Activated CD8-positive, alpha-beta T cell treated with anti-CD3 and anti-CD28 coated beads for 36 hours (primary cell): ENCODE data around the gene COX6B2. TPM values are rescaled to one million over a fixed set of nuclear protein-coding genes. Genes with fewer than 3 reads are reported as not detected.
A peak's percentile ranks its signal among the peaks of the same experiment; 100 is the strongest.

Experiments
- ATAC-seq: fragments of 200-7000 bp; cut with Tn5 transposase; one replicate; pipeline ENCODE4 v1.10.0; 2021; ENCODE audit warnings: mild to moderate bottlenecking, moderate library complexity
- CTCF ChIA-PET: fragments of 350-600 bp; sonication (Branson Sonifier 250); formaldehyde crosslinking; loops from one replicate; lab custom pipeline; 2021; ENCODE audit warnings: antibody characterized with exemption; lab: Charles Lee
- POLR2A ChIA-PET: fragments of 350-600 bp; sonication (Branson Sonifier 250); formaldehyde crosslinking; loops from one replicate; lab custom pipeline; 2021; ENCODE audit warnings: antibody characterized with exemption; lab: Charles Lee
- DNase-seq: peaks from one replicate; pipeline ENCODE4 v3.0.0-alpha.2; 2020
- H3K27ac Mint-ChIP-seq: one replicate; pipeline ENCODE4 v1.8.0; 2021; ENCODE audit warnings: mild to moderate bottlenecking, mixed read lengths
- H3K27me3 Mint-ChIP-seq: one replicate; pipeline ENCODE4 v1.8.0; 2021; ENCODE audit warnings: mixed read lengths
- H3K36me3 Mint-ChIP-seq: one replicate; pipeline ENCODE4 v1.8.0; 2021; ENCODE audit warnings: low read depth, mixed read lengths
- H3K4me1 Mint-ChIP-seq: one replicate; pipeline ENCODE4 v1.8.0; 2021; ENCODE audit warnings: low read depth, mixed read lengths
- H3K4me3 Mint-ChIP-seq: one replicate; pipeline ENCODE4 v1.8.0; 2021; ENCODE audit warnings: mild to moderate bottlenecking, moderate library complexity, mixed read lengths
- H3K9me3 Mint-ChIP-seq: one replicate; pipeline ENCODE4 v1.8.0; 2021; ENCODE audit warnings: mixed read lengths
- intact Hi-C: fragments of 100-400 bp; cut with micrococcal nuclease; formaldehyde crosslinking; loops from one replicate; pipeline ENCODE4 v1.10.0; 2022
- total RNA-seq, 2 experiments: library from RNA; stranded (reverse); gene quantifications; one replicate each; pipeline ENCODE4 v1.2.3, GENCODE V29; 2021
- TF ChIP-seq, protein P1 (sequence below): fragments of 200-600 bp; IDR thresholded peaks from one replicate; pipeline ENCODE4 v1.8.0; 2022; ENCODE audit warnings: antibody characterized with exemption, mild to moderate bottlenecking

The COX6B2 gene
- total RNA-seq, 2 experiments from 2014 or later, result not detected

GRCh38 chr19:55389386-55390317, 35.1 kb upstream of the COX6B2 start:
- Mint-ChIP-seq H3K36me3 (peaks cover 48% of the 10 kb centered on the region), H3K4me3 (peak overlapping the region; percentile 29), H3K9me3 (no peaks in the 10 kb centered on the region), H3K4me1 (peaks cover 36% of the 10 kb centered on the region), H3K27me3 (no peaks in the 10 kb centered on the region), H3K27ac (peak overlapping the region; percentile 68)
- TF ChIP-seq, protein P1, sequence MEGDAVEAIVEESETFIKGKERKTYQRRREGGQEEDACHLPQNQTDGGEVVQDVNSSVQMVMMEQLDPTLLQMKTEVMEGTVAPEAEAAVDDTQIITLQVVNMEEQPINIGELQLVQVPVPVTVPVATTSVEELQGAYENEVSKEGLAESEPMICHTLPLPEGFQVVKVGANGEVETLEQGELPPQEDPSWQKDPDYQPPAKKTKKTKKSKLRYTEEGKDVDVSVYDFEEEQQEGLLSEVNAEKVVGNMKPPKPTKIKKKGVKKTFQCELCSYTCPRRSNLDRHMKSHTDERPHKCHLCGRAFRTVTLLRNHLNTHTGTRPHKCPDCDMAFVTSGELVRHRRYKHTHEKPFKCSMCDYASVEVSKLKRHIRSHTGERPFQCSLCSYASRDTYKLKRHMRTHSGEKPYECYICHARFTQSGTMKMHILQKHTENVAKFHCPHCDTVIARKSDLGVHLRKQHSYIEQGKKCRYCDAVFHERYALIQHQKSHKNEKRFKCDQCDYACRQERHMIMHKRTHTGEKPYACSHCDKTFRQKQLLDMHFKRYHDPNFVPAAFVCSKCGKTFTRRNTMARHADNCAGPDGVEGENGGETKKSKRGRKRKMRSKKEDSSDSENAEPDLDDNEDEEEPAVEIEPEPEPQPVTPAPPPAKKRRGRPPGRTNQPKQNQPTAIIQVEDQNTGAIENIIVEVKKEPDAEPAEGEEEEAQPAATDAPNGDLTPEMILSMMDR, result no peak
- CTCF ChIA-PET, result no interaction called here
- POLR2A ChIA-PET, result interaction anchor here (0.7 to 10.2 kb wide), 13 partner anchors 10 to 233 kb away, joined by 3 to 217 read pairs (median 4); partner anchors contain the start of gene UBE2S
- DNase-seq (no peak), ATAC-seq (no peak)
- intact Hi-C loops, result loop anchor here (5.0 kb wide), 1 partner anchor 132 kb away; the partner anchor contains the start of gene PPP6R1

- Mint-ChIP-seq H3K27me3 (no peaks in the 10 kb centered on the region), H3K4me3 (peak overlapping the region; percentile 99), H3K27ac (peak overlapping the region; percentile 99), H3K9me3 (no peaks in the 10 kb centered on the region), H3K4me1 (peaks cover 40% of the 10 kb centered on the region), H3K36me3 (peaks cover 48% of the 10 kb centered on the region)
- POLR2A ChIA-PET, result interaction anchor here (0.5 to 10.2 kb wide), 13 partner anchors 11 to 132 kb away, joined by 3 to 217 read pairs (median 5); partner anchors contain the start of genes HSPBP1, UBE2S and ZNF628
- intact Hi-C loops, result loop anchor here (5.0 kb wide), 1 partner anchor 131 kb away; the partner anchor contains the start of gene PPP6R1
- no peak for DNase-seq
- TF ChIP-seq, protein P1, result no peak
- ATAC-seq, result no peak
- CTCF ChIA-PET, result interaction anchor here (0.7 to 1.7 kb wide), 2 partner anchors 15 to 86 kb away, joined by 3 to 5 read pairs; no protein-coding TSS in a partner anchor
Measured at GRCh38 chr19:55387736-55388497, 33.4 kb upstream of the COX6B2 start.

GRCh38 chr19:55386493-55386971, 32.0 kb upstream of the COX6B2 start:
- Mint-ChIP-seq H3K9me3 (no peaks in the 10 kb centered on the region), H3K4me1 (peaks cover 53% of the 10 kb centered on the region), H3K4me3 (peak overlapping the region; percentile 99), H3K36me3 (peaks cover 57% of the 10 kb centered on the region), H3K27me3 (no peaks in the 10 kb centered on the region), H3K27ac (peak overlapping the region; percentile 99)
- ATAC-seq, result no peak
- POLR2A ChIA-PET, result interaction anchor here (0.5 to 10.2 kb wide), 11 partner anchors 8 to 133 kb away, joined by 3 to 217 read pairs (median 4); partner anchors contain the start of genes HSPBP1, UBE2S and ZNF628
- TF ChIP-seq, protein P1, result no peak
- no peak for DNase-seq
- CTCF ChIA-PET, result interaction anchor here (1.7 kb wide), 1 partner anchor 85 kb away, joined by 5 read pairs; no protein-coding TSS in a partner anchor
- intact Hi-C loops, result loop anchor here (5.0 kb wide), 1 partner anchor 129 kb away; the partner anchor contains the start of gene PPP6R1

DNA sequence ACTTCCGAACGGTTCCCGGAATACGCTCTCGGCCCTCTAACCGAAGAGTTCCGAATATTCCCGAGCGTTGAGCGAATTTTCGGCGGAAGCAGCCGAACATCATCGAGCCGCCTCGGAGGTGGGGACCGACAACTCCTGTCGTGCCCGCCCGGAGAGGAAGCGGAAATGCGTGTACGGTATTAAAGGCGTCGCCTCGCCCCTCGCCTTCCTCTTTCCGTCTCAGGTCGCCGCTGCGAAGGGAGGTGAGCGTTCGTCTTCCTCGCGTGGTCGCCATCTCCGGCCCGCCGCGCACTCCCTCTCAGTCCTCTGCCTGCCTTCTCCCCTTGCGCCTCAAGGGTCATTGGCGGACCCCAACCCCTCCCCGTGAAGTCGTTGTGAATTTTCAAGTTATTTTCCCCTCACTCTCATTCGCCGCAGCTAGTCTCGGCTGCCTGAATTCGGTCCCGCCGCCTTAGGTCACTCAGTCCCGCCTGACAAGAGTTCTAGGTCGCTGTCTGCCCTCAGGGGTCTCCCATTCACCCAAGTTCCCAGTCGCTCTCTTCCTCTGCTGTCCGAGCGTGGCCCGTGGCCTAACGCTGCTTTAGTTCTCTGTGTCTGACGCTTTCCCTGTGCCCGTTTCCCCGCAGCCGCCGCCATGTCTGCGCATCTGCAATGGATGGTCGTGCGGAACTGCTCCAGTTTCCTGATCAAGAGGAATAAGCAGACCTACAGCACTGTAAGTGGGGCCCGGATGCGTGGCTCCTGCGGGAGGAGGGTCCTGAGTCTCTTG, 31.4 kb upstream of the COX6B2 start, which contains the start of gene RPL28:
TSS of gene RPL28 (plus strand) at position 209 of the 769 bp plus-strand sequence. CDS start at position 635, 426 bp downstream.
- ChIA-PET POLR2A (interaction anchor here (0.5 to 10.2 kb wide), 8 partner anchors 8 to 130 kb away, joined by 3 to 217 read pairs (median 5); partner anchors contain the start of gene UBE2S), CTCF (interaction anchor here (1.7 kb wide), 1 partner anchor 84 kb away, joined by 5 read pairs; no protein-coding TSS in a partner anchor)
- ATAC-seq, result peak; percentile 84
- peaks cover 59% of the 10 kb centered on the region for H3K36me3 Mint-ChIP-seq
- TF ChIP-seq, protein P1, result no peak
- DNase-seq, result peak; percentile 98
- peaks cover 53% of the 10 kb centered on the region for H3K4me1 Mint-ChIP-seq
- H3K4me3 Mint-ChIP-seq, result peak within 1 kb of the TSS; percentile 99
- peak within 1 kb of the TSS; percentile 99 for H3K27ac Mint-ChIP-seq
- H3K27me3 Mint-ChIP-seq, result no peaks in the 10 kb centered on the region
- intact Hi-C loops, result loop anchor here (5.0 kb wide), 1 partner anchor 129 kb away; the partner anchor contains the start of gene PPP6R1
- H3K9me3 Mint-ChIP-seq, result no peaks in the 10 kb centered on the region
